ENCODE results near the gene POR. TPM values are rescaled to one million over a fixed set of nuclear protein-coding genes. Genes with fewer than 3 reads are reported as not detected.
A peak's percentile ranks its signal among the peaks of the same experiment; 100 is the strongest.

The POR gene
- total and polyA plus RNA-seq, 2 of the 13 experiments (the other 11 are each of a cell fraction or from before 2014, with no cell fraction given) = 145 to 266 TPM

GRCh38 chr7:75945297-75946168 is 30.6 kb downstream of the POR start (continued):
- TF ChIP-seq PRDM10 (CRISPR knock-in tag; IDR thresholded peaks at IDR 0.05; ENCODE audit: low read depth) (0 out of 2 replicates have a peak, but pooled peaks have one; percentile 27), ZNF180 (CRISPR knock-in tag; IDR thresholded peaks at IDR 0.05; ENCODE audit: borderline replicate concordance, low read depth) (no peak), NFE2L1 (CRISPR knock-in tag; IDR thresholded peaks at IDR 0.05; ENCODE audit: borderline replicate concordance) (no peak), SATB2 (CRISPR knock-in tag; IDR thresholded peaks at IDR 0.05) (peak; percentile 99), ZNF510 (CRISPR knock-in tag; IDR thresholded peaks at IDR 0.05; ENCODE audit: low read depth) (no peak), MNT (IDR thresholded peaks at IDR 0.05) (no peak), ZNF83 (CRISPR knock-in tag; IDR thresholded peaks at IDR 0.05; ENCODE audit: borderline replicate concordance) (no peak), UBTF (CRISPR knock-in tag; IDR thresholded peaks at IDR 0.05) (0 out of 2 replicates have a peak, but pooled peaks have one; percentile 16), MEIS2 (CRISPR knock-in tag; IDR thresholded peaks at IDR 0.05) (no peak), ZNF879 (CRISPR knock-in tag; IDR thresholded peaks at IDR 0.05) (no peak), GZF1 (CRISPR knock-in tag; IDR thresholded peaks at IDR 0.05) (no peak), PRDM15 (CRISPR knock-in tag; IDR thresholded peaks at IDR 0.05) (no peak), STAT6 (CRISPR knock-in tag; IDR thresholded peaks at IDR 0.05; ENCODE audit: borderline replicate concordance) (no peak)
